HG03457 (cell line): ENCODE data around the gene FOXO1.

Experiments used
- ATAC-seq: cut with Tn5 transposase; IDR thresholded peaks from one replicate; pipeline ENCODE4 v1.9.1; 2021; ENCODE audit warnings: moderate number of reproducible peaks; ENCODE audit not compliant: unreplicated experiment

FOXO1 gene

DNA sequence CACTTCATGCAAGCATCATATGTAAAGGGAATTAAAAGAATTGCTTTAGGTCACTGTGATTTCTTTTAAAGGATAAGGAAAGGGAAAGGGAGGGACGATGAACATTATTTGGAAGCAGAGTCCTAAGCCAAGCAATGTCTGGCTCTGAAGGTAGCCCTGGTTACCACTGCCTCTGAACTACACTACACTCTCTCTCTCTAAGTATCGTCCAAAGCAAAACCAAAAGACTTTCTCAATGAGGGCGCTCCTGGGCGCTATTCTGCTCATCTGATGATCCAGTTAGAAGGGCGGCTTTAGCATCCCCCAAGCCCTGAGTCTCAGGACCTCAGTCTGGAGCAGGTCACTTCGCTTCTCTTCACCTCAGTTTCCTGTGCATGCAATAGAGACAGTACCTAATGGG lies 26.2 kb downstream of the FOXO1 start:
- no peak for ATAC-seq

DNA sequence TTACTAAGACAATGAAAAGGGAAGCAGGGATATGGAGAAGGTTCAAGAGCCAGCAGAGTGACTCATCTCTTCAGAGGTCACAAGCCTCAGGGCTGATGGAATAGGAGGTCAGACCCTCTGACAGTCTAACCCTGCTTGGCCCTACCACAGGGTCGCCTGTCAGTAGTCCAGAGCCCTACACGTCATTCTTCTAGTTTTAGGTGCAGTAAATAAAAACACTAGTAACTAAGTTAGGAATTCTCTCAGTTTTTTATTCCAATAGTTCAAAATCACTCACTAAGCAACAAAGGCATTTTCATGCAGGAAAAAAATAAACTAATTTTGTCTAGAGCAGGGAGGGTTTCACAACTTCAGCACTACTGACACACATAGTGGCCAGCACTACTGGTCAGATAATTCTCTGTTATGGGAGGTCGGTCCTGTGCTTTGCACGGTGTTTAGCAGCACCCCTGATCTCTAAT lies 27.2 kb downstream of the FOXO1 start:
- ATAC-seq, result no peak

DNA sequence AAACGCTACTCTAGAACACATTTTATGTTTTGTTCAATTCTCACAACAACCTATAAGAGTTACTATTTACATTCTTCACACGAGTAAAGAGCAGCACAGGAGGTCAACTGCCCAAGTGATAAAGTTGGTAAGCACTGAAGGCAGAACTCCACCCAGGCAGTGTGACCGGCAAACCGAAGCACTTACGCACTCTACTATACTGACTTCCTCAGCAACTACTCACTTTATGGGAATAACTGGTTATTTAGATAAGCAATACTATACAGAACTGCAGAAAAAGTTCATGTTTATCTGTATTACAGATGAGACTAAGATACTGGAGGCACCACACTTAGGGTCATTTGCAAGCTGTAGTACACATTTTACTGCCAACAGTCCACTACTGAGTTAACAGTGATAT lies 28.8 kb downstream of the FOXO1 start:
- no peak for ATAC-seq

DNA sequence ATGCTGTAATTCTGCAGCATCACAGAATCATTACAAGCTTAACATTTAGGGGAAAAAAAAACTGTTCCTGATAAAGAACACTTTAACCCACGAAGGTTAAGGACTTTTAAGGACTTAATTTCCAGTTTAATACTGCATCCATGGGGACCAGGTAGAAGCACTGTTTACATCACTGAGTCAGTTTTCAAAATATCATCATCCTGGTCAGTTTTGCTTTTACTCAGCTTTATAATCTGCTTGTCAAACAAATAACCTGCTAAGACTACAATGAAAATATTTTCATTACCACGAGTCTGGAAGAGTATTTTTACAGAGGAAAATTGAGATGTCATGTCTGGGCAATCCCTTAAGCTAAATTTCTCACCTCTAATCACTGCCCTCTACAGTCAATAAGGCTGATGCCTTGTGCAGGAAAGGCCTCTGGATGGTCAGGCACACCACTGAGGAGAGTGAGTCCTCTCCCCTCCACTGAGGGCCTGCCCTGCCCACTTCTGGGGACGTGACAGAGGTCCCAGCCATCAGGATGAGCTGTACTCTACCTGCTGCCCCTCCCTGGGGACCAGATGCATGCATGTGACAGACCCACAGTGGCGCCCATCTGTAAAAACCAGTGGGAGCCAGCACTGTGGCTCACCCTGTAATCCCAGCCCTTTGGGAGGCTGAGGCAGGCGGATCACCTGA lies 31.0 kb downstream of the FOXO1 start:
- ATAC-seq, result no peak

DNA sequence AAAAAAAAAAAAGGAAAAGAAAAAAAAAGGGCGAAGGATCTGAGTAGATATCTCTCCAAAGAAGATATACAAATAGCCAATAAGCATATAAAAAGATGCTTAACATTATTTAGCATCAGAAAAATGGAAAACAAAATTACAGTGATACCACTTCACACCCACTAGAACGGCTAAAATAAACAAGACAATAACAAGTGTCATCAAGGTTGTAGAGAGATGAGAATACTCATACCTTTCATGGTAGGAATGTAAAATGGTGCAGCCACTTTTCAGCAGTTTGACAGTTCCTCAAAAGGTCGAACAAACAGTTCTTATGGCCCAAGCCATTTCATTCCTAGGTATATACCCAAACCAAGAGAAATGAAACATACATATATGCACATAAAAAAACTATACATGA lies 33.5 kb downstream of the FOXO1 start:
- no peak for ATAC-seq

DNA sequence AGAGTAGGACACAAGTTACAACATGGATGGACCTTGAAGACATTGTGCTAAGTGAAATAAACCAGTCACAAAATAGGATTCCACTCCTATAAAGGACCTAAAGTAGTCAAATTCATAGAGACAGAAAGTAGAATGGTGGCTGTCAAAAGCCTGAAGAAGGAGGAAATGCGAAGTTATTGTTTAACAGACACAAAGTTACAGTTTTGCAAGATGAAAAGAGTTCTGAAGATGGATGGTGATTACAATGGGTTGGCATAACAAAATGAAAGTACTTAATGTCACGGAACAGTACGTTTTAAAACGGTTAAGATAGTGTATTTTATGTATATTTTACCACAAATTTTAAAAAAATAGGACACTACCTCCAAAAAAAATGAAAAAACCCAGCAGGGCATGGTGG lies 34.8 kb downstream of the FOXO1 start:
- no peak for ATAC-seq

DNA sequence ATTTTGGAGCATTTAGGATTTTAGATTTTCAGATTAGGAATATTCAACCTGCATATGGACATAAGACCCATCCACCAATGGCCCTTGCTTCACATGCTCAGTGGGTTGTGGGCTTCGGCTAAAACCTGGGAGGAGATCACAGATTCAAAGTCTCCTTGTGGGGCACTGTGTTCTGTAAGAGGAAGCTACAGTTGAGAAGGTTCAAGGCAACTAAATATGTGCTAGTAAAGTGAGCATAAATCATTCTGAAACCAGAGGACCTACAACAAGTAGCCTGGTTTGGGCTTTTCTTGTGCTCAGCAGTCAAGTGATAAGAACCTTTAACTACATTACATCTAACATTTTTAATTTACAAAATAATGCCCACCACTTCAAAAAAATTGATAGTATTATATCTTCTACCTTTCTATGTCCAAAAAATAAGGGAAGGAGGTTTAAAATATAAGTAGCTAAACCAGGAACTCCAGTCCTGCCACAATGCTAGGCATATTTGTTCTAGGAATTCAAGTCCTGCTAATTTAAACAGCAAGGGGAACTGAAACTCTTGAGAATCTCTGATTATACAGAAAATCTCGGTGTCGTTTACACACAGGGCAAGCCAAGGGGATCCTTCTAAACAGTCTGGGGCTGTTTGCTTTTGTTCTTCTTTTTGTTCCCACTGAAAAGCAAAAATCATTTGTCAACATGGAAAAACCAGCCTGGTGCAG lies 36.6 kb downstream of the FOXO1 start:
- peak; percentile 51 for ATAC-seq

DNA sequence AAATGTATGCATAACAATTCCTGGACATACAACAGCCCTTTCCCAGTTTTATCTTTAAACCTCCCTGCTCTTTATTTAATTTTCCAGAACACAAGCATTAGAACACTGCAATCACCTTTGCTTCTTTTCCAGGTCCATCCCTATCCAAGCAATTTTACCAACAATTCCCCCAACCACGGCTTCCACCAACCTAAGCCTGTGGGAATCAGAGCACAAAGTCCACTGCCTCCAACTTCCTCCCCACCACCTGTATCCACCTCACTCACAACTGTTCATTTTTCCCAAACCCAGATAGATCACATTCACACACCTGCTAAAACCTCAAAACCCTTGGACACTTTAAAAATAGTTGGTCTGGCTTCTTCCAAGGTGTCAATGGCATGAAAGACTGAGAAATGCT lies 39.5 kb downstream of the FOXO1 start:
- no peak for ATAC-seq

DNA sequence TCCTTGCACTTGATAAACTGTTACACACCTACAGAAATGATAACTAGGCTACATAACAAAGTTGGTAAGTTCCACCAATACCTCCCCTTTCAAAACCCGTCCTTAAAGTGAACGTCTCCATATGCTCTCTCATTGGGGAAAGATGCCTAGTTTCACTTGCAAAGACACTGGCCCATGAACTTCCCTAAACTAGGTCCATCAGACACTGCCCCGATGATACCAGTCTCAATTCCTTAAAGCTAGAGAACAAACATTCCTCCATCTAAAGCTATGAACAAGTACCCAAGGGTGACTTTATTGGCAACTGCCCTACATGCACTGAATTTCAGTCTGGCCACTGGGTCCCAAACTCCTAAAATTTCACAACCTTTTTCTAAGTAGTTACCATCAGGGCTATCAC lies 39.9 kb downstream of the FOXO1 start:
- ATAC-seq, result no peak

DNA sequence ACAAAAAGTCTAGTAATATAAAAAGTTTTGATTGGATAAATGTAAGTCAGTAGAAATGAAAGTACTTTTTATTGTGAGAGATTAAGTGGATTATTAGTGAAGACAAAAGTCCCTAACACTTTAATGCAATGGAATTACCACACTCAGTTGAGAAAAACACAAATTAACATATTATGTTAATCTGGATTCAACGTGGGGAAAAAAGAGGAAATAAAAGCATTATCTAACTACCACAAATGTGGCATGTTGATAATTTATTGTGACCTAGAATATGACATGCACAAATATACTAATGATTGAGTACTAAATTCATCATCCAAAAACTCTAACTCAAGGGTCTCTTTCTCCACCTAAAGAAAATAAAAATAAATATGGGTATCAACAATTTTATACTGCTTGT lies 41.5 kb downstream of the FOXO1 start:
- ATAC-seq, result no peak

DNA sequence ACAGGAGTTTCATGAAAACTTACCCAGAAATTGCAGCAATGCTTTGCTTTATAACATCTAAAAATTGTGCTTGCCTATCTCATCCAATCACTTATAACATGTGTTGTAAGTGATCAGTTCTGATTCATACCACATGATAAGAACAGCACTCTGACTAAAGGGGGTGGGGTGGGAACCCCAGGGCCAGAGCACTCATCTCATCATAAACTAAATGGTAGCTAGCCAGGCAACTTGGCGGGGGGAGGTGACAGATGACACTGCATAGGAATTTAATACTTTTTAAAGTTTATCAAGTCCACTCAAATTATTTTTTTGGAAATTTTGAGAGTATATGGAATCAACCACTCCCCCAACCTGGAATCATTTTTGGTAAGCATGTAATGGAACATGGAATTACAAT lies 42.1 kb downstream of the FOXO1 start:
- ATAC-seq, result no peak

DNA sequence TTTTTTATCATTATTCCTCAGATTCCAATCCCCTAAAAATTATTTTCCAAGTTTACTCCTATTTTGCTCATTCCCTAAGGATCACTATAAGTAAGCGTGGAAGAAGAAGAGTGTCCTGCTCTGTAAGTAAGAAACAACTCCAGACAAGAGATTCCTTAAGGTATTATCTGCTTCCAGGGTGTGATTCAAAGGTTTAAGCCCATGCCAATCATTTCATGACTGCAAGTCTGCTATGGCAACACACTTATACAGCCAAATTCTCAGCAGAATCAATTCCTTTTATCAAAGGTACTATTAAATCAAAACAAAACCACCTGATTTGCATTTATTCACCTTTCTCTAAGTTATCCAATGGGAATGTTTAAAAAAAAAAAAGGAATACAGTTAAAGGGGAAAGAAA lies 43.7 kb downstream of the FOXO1 start:
- no peak for ATAC-seq

DNA sequence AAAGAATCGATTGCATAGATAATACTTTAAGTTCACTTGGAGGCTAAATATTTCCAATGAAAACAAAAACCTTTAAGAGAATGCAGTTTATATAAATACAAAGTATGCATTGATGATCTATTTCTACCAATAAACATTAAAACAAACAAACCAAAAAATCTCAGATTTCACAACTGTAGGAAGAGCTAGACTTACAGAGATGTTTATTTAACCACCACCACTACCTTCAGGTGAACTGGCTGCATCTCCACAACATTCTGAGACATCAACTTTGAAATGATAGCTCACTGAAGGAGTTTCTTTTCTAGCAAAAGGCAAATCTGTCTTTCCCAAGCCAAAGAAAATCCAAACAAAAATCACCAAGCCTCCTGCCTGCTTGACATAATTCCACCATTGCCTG lies 44.2 kb downstream of the FOXO1 start:
- ATAC-seq, result no peak

DNA sequence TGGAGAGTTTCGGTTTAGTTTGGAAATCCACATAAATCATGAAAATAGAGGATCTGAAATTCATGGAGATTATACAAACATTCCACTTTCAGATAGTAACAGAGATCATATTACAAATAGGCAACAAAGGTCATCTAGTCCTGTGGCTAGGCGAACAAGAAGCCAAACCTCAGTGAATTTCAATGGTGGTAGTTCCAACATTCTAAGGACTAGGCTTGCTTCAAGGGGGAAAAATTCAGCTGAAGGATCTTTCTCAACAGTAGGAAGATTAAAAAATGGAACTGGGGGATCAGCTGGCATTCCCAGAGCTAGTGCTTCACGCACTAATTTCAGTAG lies 47.0 kb downstream of the FOXO1 start:
- no peak for ATAC-seq

DNA sequence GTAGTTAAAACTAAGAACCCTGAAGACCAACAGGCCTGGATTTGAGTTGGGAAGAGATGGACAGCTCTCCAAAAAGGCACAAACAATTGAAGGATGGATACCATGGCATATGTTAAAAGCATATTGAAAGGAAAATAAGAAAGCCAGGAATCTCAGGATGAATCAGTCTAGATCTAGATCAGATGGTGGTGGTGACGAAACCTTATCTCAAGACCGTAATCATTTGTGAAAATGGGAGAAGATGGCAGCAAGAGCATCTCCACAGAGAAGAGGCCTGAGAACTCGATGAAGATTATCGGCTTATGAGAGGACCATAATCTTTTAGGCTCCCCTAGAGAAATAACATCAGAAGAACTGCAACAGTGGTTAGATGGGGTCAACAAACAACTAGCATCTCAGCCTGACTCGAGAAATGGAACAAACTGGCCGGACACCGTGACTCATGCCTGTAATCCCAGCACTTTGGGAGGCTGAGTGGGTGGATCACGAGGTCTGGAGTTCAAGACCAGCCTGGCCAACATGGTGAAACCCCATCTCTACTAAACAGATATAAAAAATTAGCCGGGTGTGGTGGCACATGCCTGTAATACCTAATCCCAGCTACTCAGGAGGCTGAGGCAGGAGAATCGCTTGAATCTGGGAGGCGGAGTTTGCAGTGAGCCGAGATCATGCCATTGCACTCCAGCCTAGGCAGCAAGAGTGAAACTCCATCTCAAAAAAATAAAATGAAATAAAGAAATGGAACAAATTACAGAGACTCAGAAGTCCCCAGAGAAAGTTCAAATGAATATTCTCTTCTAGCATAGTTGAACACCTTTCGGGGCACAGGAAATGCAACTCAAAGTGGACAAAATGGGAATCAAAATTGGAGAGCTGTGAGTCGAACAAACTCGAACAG lies 47.6 kb downstream of the FOXO1 start:
- no peak for ATAC-seq

DNA sequence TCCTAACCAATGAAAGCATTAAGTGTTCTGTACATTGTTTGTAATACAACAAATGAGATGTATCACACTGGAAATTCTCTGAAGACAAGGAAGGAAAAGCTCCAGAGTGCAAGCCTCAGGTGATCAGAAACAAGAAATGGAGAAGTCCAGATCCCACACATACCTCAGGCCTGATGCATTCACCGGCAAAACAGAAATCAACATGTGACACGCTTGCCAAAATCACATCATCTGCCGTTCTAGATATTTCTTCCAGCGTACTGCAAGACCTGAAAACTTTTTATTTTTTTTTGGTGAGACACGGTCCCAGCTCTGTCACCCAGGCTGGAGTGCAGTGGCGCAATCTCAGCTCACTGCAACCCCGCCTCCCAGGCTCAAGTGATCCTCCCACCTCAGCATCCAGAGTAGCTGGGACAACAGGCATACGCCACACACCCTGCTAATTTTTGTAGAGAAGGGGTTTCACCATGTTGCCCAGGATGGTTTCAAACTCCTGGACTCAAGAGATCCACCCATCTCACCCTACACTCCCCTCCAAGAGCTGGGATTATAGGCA lies 48.6 kb downstream of the FOXO1 start:
- no peak for ATAC-seq

DNA sequence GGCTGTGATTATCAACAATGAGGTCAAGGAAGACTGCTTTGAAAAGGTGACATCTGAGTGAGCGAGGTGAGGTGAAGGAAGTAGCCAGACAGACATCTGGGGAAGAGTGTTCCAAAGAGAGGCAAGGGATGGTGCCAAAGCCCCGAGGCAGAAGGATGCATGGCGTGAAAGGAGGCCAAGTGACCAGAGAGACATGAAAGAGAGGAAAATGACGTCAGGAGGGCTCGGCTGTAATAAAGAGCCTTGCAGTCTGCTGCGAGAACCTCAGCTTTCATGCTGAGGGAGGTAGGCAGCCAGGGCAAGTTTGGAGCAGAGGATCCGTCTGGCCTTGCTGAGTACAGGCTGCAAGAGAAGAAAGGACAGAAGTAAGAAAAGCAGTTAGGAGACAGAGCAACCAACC lies 50.8 kb downstream of the FOXO1 start:
- no peak for ATAC-seq

DNA sequence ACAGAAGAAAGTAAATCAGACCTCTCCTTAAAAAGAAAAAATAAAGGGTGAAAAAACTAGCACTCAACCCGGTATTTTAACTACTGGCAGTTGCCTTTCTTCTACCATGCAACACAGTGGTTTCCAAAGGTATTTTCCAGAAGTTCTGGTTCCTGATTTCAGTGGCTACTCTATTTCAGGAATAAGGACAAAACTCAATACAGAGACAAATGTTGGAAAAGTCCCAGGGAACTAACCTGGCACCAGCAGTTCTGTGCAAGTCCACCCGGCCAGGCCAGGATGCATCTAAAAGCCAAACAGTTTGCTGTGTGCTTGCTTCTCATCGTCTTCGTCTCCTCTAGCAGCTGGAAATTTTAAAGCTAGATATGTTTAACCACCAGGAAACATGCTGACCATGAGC lies 52.5 kb downstream of the FOXO1 start:
- no peak for ATAC-seq

DNA sequence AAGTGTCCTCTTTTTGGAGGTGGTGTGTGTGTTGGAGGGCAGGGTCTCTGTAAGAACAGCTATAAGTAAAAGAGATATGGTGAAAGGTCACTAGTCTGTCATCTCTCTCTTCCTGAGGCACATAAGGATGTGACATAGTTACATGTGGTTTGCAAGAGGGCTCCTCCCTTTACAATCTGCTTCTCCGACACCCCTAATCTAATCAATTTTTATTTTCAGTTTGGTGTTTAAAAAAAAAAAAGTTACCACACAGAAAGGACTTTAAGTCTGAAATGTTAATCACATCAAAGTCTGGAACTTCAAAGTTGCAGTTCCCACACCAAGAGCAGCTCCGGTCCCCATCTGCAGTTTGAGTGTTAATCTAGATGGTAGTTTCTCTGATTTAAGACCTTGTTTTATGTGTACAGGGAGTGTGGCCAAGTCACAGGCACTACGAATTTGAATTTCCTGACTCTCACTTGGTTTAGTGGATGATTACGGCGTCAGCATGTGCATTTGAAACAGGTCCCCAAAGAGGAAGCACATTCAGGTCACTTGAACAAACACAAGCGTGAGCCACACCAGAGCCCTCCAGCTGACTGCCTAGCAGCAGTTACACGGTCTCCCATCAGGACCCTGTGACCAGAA lies 53.1 kb downstream of the FOXO1 start:
- ATAC-seq, result peak; percentile 73

DNA sequence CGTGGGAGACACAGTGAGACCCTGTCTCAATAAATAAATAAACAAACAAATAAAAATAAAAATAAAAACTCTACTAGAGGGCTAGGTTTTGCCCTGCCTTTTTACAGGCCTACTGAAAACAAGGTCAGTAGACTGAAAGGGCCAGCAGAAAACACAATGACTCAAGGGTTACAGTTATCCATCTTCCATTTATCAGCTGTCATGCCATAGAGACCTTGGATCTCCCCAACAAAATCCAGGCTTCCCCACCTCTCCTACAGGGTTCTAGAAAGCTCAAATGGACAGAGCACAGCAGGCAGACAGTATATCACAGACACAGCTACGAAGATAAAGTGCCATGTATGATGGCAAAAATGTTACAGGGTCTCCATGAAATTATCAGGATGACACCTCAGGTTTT lies 54.4 kb downstream of the FOXO1 start:
- ATAC-seq, result no peak

DNA sequence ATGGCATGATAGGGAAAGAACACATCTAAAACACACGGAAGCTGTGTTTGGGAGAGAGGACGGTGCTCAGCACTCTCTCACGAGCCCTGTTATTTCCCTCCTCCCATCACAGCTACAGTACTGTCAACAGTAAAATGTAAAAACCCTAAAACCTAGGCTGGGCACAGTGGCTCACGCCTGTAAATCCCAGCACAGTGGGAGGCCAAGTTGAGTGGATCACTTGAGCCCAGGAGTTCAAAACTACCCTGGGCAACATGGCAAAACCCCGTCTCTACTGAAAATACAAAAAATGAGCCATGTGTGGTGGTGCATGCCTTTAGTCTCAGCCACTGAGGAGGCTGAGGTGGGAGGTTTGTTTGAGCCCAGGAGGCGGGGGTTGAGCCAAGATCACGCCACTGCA lies 54.8 kb downstream of the FOXO1 start:
- ATAC-seq, result no peak
